SK-MEL-5 (cell line): ENCODE data around the gene NBEAL2. TPM values are rescaled to one million over a fixed set of nuclear protein-coding genes. Genes with fewer than 3 reads are reported as not detected.
"Not testable (repeated sequence)": the region's sequence is repeated elsewhere in the genome, so short reads cannot be mapped to it uniquely, and the experiment has no call there.

Source experiments
- DNase-seq: peaks from one replicate; pipeline ENCODE4 v3.0.0-alpha.2; 2016; ENCODE audit warnings: low read depth, low spot score
- in situ Hi-C: cut with HindIII; loops from 2 replicates; pipeline ENCODE4 v1.10.0; 2016; ENCODE audit warnings: low sequenced_read_pairs, high pct_unique_total_duplicates, low pct_unique_long_range_greater_than_20kb
- total RNA-seq: library from RNA; depleted of rRNA; stranded (reverse); fragments of >200 nt; shearing (Covaris generic); gene quantifications from 2 replicates; pipeline ENCODE4 v1.2.3, GENCODE V29; 2014

Gene NBEAL2
- total RNA-seq, 1 experiment from 2014 or later = 6.1 TPM

DNA sequence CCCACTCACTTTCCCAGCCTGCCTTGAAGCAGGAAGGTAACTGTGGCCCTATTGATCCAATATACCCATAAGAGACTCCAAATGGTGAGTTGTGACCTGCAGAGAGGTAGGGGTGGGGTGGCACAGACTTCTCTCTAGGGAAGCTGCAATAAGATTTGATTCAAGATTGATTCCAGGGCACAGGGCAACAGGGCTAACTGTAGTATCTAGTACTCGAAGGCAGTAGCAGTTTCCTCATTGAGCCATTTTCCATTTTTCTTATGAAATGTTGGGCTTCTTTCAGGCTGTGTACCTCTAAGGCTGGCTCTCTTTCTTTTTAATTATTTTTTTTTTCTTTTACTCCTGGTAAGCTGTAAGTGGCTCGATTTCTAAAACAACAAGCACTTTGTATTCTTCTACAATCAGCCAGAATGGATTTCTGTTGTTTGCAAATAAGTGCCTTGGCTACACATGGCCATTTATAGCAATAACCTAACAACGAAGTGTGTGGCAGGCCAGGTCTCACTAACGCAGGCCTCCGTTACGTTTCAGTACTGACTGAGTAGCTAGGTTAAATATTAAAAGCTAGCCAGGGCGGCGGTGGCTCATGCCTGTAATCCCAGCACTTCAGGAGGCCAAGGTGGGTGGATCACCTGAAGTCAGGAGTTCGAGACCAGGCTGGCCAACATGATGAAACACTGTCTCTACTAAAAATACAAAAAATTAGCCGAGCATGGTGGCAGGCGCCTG, 22.2 kb upstream of the NBEAL2 start:
- no peak for DNase-seq
- in situ Hi-C loops = no loop called here

DNA sequence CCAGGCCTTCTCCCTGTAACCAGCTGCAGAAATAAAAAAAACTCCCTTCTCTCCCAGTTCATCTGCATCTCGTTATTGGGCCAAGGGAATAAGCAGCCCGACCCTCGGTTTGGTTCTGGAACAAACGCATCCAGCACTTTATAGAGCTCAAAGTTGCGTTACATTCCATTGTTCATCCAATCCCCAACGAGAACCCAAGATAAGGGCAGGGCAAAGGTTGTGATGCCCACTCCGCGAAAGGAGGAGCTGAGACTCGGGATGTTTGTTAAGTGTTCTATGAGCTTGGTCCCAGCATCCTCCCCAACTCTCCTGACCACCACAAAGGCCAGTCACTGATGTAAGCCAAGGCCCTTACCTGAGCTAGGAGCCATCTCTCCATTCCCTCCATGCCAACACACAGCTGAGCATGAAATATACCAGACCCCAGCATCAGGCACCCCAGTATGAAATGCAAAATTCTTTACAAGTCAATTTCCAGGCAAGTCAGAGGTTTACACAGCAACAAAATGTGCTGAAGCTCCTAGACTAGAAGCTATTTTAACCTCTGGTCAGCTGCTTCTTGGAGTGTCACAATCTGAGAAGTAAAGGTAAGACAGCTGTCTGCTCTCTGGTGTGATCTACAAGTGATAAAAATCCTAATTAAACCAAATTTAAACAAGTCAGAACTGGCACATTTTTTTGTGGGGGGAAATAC, 20.9 kb upstream of the NBEAL2 start:
- in situ Hi-C loops = no loop called here
- DNase-seq = no peak

DNA sequence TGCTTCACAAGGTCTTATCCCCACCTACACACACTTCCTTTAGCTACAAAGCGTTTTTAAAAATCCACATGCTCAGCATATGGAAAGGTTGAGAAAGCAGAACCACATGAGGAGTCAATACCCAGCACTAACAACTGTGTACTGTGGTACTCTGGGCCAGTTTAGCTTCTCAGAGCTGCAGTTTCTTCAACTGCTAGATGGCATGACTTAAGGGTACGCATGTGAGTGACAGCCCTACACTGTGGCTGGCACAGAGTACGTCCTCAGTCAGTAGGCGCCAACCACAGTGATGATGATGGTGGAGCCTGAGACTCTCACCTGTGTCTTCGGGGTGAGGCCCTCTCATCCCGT, 20.3 kb upstream of the NBEAL2 start:
- in situ Hi-C loops = no loop called here
- DNase-seq = no peak

DNA sequence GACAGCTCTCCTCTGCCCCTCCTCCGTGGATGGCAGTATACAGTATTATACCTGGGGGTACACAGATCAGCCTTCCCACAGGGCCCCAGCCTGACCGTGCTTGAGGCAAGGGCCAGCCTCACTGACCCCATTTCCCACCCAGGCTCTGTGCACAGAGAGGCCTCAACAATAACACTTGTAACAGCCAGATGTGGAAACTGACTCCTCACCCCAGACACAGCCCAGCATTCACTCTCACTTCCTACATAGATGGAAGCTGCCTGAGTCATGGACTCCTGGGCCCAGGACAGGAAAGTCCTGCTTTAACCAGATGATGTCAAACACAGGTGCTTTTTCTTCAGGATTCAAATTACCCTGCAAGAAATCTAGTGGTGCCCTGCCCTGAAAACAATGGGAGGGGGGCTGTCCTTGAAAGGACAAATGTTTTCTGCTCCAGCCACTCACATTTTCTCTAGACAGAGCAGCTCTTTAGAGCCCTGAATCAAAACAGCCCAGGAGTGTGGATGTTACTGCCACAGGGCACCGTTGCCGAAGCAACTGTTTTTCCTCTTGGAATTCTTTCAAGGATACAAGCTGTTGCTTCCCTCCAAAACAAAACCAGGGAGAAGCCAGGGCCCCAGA, 19.3 kb upstream of the NBEAL2 start:
- no peak for DNase-seq
- in situ Hi-C loops = no loop called here

DNA sequence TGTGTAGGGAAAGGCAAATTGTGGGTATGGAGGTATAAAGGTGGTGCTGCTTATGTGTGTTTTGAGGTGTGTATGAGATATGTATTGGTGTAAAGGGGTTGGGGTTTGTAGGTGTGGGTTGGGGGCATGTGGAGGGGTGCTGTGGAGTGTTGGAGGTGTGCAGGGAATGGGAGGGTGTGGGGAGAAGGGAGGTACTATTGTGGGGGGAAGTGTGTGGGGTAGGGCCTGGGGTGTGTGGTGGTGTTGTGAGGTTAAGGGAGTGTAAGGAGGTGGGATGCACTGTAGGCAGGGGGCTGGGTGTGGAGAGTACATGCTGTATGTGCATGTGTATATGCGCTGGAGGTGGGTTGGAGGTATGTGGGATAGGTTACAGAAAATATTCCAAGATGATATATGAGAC, 18.6 kb upstream of the NBEAL2 start:
- in situ Hi-C loops = no loop called here
- DNase-seq = no peak

DNA sequence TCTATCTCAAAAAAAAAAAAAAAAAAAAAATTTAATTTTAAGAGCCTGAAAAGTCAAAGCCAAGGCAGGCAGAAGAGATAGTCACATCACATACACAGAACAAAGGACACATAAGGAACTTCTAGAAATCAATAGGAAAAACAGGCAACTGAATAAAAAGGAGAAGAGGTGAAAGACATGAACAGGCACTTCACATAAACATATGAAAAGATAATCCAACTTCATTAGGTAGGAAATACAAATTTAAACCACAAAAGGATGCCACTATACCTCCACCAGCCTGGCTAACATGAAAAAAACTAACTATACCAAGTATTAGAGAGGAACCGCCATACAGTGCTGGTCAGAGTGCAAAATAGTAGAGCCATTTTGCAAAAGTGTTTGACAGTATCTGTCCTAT, 17.0 kb upstream of the NBEAL2 start:
- DNase-seq = no peak
- in situ Hi-C loops = no loop called here

DNA sequence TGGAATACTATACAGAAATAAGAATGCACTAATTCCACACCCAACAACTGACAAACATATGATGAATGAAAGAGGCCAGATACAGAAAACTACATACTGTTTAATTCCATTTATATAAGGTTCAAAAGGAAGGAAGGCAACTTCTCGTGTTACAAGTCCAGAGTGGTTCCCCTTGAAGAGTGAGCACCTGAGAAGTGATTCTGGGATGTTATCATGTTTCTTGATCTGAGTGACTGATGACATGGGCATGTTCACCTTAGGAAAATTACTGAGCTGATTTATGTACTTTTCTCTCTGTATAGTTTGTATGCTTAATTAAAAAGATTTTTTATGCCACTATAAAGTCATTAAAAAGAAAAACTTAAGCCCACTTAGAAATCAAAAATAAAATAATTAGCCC, 16.5 kb upstream of the NBEAL2 start:
- in situ Hi-C loops = no loop called here
- no peak for DNase-seq

DNA sequence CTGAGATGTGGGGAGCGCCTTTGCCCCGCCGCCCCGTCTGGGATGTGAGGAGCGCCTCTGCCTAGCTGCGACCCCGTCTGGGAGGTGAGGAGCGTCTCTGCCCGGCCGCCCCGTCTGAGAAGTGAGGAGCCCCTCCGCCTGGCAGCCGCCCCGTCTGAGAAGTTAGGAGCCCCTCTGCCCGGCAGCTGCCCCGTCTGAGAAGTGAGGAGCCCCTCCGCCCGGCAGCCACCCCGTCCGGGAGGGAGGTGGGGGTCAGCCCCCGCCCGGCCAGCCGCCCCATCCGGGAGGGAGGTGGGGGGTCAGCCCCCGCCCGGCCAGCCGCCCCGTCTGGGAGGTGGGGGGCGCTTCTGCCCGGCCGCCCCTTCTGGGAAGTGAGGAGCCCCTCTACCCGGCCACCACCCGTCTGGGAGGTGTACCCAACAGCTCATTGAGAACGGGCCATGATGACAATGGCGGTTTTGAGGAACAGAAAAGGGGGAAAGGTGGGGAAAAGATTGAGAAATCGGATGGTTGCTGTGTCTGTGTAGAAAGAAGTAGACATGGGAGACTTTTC, 15.4 kb upstream of the NBEAL2 start:
- in situ Hi-C loops, DNase-seq: not testable (repeated sequence)

DNA sequence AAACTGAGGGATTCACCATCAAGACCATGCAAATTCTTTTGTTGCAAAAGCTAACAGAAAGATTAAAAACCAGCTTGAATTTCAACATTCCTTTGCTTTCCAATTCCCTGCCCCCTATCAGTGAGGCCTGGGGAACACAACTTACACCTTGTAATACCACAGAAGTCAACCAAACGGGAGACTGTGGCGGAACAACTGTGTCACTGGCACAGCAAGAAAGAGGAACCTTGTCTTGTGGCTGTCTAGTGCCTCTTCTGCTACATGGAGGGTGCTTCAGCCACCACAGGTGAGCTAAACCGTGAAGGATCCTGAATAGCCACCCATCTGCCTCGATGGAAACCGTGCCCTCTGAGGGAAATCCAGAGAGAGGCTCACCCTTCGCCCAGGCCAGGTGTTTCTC, 14.3 kb upstream of the NBEAL2 start:
- in situ Hi-C loops = no loop called here
- DNase-seq = no peak

DNA sequence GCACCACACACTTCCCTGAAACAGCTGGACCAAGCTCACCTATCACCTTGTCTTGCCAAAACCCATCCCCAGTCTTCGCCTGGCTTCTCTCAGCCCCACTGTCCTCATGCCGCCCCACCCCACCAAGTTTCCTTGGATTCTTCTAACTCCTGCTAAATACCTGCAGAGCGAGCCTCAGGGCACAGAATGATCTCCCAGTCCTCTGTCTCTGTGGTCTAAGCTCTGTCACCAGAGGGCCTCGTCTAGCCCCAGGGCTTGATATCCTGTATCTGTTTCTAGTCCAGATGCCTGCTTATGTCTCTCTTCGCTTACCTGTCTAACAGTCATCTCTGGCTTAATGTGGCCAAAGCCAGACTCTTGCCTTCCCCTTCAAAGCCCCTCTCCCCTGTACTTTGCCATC, 12.7 kb upstream of the NBEAL2 start:
- no peak for DNase-seq
- in situ Hi-C loops = no loop called here

DNA sequence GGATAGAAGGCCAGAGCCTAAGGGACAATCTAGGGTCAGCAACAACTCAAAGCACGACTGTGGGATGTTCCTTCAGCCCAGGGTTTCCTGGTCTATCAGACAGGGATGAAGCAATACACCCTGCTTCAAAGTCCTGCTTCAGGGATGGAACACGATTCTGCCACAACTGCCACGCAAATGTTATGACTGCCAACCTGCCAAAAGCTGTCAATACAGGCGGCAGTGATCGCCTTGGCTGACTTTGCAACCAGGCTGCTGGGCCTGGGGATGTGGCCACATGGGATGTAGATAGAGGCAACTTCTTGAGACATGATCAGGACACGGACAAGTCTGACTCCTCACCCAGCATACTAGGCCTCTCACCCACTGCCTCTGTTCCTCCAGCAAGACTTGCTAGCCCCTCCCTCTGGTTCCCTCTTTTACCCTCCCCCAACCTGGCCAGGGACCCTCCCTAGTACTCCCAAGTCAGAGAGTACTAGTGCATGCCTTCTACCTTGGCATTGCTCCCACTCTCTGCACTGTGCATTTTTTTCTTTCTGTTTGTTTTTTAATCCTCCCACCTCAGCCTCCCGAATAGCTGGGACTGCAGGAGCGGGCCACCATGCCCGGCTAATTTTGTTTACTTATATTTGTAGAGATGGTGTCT, 10.6 kb upstream of the NBEAL2 start:
- DNase-seq = no peak
- in situ Hi-C loops = no loop called here

DNA sequence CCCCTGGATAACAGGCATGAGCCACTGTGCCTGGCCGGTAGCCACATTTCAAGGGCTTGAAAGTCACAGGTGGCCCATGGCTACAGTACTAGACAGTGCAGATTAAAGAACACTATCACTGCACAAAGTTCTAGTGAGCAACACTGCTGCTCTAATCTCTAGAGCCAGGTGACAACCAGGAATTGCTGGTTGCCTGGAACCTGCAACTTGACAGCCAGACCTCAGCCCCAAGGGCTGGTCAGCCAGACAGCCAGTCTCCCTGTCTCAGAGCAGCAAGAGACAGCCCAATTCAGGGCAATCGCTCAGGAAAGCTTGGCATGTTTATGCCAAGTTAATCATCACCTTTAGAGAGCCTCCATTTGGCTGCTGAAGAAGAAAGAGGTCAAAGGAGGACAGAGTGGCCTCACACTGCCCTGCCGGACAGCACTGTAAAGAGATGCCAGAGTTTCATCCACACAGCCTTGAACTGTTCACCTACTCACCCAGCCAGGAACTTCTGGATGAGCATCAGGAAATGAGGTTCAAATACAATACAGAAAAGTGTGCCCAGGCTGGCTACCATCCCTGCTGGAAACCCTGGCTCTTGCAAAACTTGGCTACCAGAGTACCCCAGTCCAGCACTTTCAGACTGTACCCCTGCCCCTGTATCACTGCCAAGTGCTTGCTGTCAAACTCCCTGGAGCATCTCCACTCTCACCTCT, 8.9 kb upstream of the NBEAL2 start:
- in situ Hi-C loops = no loop called here
- DNase-seq = no peak

DNA sequence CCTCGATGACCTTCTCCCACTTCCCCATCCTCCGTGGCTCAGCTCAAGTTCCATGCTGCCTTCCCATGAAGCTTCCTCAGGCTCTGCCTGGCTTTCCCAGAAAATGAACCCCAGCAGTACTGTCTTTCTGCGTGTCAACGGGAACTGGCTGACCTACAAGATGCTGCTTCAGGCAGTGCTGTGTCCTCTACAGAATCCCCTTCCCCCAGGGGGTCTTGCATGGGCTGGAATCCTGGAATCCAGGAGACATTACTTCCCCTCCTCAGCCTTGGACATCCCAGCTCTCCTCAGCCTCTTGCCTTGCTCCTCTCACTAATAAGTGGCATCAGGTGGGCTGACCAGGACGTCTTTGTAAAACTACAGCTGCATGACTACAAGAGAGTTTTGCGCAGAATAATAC, 8.3 kb upstream of the NBEAL2 start:
- no peak for DNase-seq
- in situ Hi-C loops = no loop called here

DNA sequence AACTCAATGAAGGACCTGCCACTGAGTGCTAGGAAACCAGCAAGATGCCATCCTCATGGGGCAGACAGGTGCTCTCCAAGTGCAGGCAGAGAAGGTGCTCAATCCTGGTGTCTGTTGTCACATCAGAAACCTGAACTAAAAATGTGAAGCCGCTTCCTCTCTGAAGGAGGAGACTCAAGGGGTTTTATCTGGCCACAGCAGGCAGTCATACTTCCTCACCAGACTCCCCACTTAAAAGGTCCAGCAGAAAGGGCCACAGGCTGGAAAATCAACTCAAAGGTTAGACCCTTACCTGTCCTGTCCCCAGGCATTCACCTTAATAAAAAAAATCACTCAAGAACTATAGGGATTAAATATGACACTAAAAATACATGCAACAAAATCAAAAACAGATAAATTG, 7.7 kb upstream of the NBEAL2 start:
- in situ Hi-C loops = no loop called here
- DNase-seq = no peak

DNA sequence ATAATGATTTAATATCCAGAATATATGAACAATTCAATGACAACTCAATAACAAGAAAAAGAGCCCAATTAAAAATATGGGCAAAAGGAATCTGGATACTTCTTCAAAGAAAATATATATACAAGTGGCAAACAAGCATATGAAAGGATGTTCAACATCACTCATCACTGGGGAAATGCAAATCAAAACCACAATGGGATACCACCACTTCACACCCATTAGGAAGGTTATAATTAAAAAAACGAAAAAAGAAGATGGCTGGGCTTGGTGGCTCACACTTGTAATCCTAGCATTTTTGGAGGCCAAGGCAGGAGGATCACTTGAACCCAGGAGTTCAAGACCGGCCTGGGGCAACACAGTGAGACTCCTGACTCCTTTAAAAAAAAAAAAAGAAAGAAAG, 7.1 kb upstream of the NBEAL2 start:
- no peak for DNase-seq
- in situ Hi-C loops = no loop called here

DNA sequence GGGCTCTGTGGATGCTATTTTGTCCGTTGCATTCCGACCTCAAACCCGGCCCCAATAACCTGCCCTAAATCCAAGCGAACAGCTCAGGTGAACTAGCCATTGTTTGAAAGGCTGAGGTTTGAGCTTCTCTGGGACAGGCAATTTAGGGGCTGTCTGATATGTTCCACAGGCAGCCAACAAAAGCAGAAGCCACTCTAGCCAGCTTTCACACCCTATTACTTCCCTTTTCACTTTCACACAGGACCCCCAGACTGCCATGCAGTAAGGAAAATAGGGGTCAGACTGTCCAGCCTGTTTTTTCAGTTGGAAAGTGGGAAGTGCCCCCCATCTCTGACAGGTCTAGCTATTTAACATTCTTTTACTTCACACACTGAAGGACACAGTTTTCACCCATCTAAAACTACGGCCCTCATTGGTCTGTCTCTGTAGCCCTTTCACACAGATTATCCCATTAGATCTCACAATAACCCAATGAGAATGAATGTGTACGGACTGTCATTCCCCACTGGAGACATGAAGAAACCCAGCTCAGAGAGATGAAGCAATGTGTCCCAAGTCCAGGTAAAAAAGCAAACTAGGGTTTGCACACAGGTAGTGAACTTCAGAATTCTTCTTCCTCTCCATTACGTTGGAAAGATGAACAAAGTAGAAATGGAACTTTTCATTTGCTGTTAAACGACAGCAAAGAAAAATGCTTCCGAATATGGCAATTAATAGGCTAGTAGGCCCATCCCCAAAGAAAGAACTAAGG, 4.9 kb upstream of the NBEAL2 start:
- in situ Hi-C loops = no loop called here
- DNase-seq = no peak
